ENCODE results near the gene RGS6. TPM values are rescaled to one million over a fixed set of nuclear protein-coding genes. Genes with fewer than 3 reads are reported as not detected.

RGS6 gene
- polyA plus RNA-seq, 2 donors: 0.11 to 0.29 TPM

GRCh38 chr14:72554401-72554800 is 622.2 kb downstream of the RGS6 start:
- Histone ChIP-seq H3K4me3 (ENCODE audit: low read depth in 1 of 2, low read length in 2 of 2) (no peak overlapping the region), H3K27ac (ENCODE audit: low read depth in 2 of 2, low read length in 1 of 2) (no peak overlapping the region), H3K36me3 (ENCODE audit: control insufficient read depth in 2 of 2, insufficient read depth in 2 of 2, low read length in 1 of 2) (no peaks in the 10 kb centered on the region), H3K9me3 (ENCODE audit: control insufficient read depth in 2 of 2, insufficient read depth in 1 of 2, low read depth in 1 of 2, low read length in 1 of 2) (no peaks in the 10 kb centered on the region), H3K27me3 (ENCODE audit: control insufficient read depth in 1 of 2, insufficient read depth in 2 of 2, low read length in 2 of 2) (no peaks in the 10 kb centered on the region), H3K4me1 (ENCODE audit: control insufficient read depth in 2 of 2, insufficient read depth in 2 of 2, low read length in 1 of 2) (no peaks in the 10 kb centered on the region)
- WGBS, 2 donors: 76 to 80% methylated on average over 4 of the region's 4 CpGs

GRCh38 chr14:72554994-72555608 is 622.9 kb downstream of the RGS6 start:
- Histone ChIP-seq H3K9me3 (ENCODE audit: control insufficient read depth in 2 of 2, insufficient read depth in 1 of 2, low read depth in 1 of 2, low read length in 1 of 2) (no peaks in the 10 kb centered on the region), H3K27me3 (ENCODE audit: control insufficient read depth in 1 of 2, insufficient read depth in 2 of 2, low read length in 2 of 2) (no peaks in the 10 kb centered on the region), H3K4me1 (ENCODE audit: control insufficient read depth in 2 of 2, insufficient read depth in 2 of 2, low read length in 1 of 2) (no peaks in the 10 kb centered on the region), H3K4me3 (ENCODE audit: low read depth in 1 of 2, low read length in 2 of 2) (no peak overlapping the region), H3K36me3 (ENCODE audit: control insufficient read depth in 2 of 2, insufficient read depth in 2 of 2, low read length in 1 of 2) (no peaks in the 10 kb centered on the region), H3K27ac (ENCODE audit: low read depth in 2 of 2, low read length in 1 of 2) (no peak overlapping the region)
- 87 to 89% methylated on average over 5 of the region's 5 CpGs for WGBS, 2 donors

- Histone ChIP-seq H3K9me3 (ENCODE audit: control insufficient read depth in 2 of 2, insufficient read depth in 1 of 2, low read depth in 1 of 2, low read length in 1 of 2) (no peaks in the 10 kb centered on the region), H3K4me3 (ENCODE audit: low read depth in 1 of 2, low read length in 2 of 2) (no peak overlapping the region), H3K27me3 (ENCODE audit: control insufficient read depth in 1 of 2, insufficient read depth in 2 of 2, low read length in 2 of 2) (no peaks in the 10 kb centered on the region), H3K36me3 (ENCODE audit: control insufficient read depth in 2 of 2, insufficient read depth in 2 of 2, low read length in 1 of 2) (no peaks in the 10 kb centered on the region), H3K27ac (ENCODE audit: low read depth in 2 of 2, low read length in 1 of 2) (no peak overlapping the region), H3K4me1 (ENCODE audit: control insufficient read depth in 2 of 2, insufficient read depth in 2 of 2, low read length in 1 of 2) (no peaks in the 10 kb centered on the region)
- WGBS, 2 donors: 92 to 93% methylated on average over 7 of the region's 7 CpGs
These were observed 623.4 kb downstream of the RGS6 start for GRCh38 chr14:72555609-72556000.

- H3K4me3 ChIP-seq (ENCODE audit: low read depth in 1 of 2, low read length in 2 of 2): no peak overlapping the region
- 92 to 96% methylated on average over 6 of the region's 6 CpGs for WGBS, 2 donors
These were observed 625.4 kb downstream of the RGS6 start for GRCh38 chr14:72557671-72558070.

GRCh38 chr14:72558721-72559120 is 626.5 kb downstream of the RGS6 start:
- H3K27ac ChIP-seq (ENCODE audit: low read depth in 2 of 2, low read length in 1 of 2): no peak overlapping the region
- H3K4me1 ChIP-seq (ENCODE audit: control insufficient read depth in 2 of 2, insufficient read depth in 2 of 2, low read length in 1 of 2): no peaks in the 10 kb centered on the region
- no peaks in the 10 kb centered on the region for H3K9me3 ChIP-seq (ENCODE audit: control insufficient read depth in 2 of 2, insufficient read depth in 1 of 2, low read depth in 1 of 2, low read length in 1 of 2)
- WGBS, 2 donors: 35 to 51% methylated on average over 5 of the region's 5 CpGs
- no peaks in the 10 kb centered on the region for H3K36me3 ChIP-seq (ENCODE audit: control insufficient read depth in 2 of 2, insufficient read depth in 2 of 2, low read length in 1 of 2)
- H3K27me3 ChIP-seq (ENCODE audit: control insufficient read depth in 1 of 2, insufficient read depth in 2 of 2, low read length in 2 of 2): no peaks in the 10 kb centered on the region
- no peak overlapping the region for H3K4me3 ChIP-seq (ENCODE audit: low read depth in 1 of 2, low read length in 2 of 2)

More at GRCh38 chr14:72557671-72558070, 625.4 kb downstream of the RGS6 start:
- Histone ChIP-seq H3K9me3 (ENCODE audit: control insufficient read depth in 2 of 2, insufficient read depth in 1 of 2, low read depth in 1 of 2, low read length in 1 of 2) (no peaks in the 10 kb centered on the region), H3K27me3 (ENCODE audit: control insufficient read depth in 1 of 2, insufficient read depth in 2 of 2, low read length in 2 of 2) (no peaks in the 10 kb centered on the region), H3K27ac (ENCODE audit: low read depth in 2 of 2, low read length in 1 of 2) (no peak overlapping the region), H3K4me1 (ENCODE audit: control insufficient read depth in 2 of 2, insufficient read depth in 2 of 2, low read length in 1 of 2) (no peaks in the 10 kb centered on the region), H3K36me3 (ENCODE audit: control insufficient read depth in 2 of 2, insufficient read depth in 2 of 2, low read length in 1 of 2) (no peaks in the 10 kb centered on the region)

GRCh38 chr14:72559202-72559601 is 627.0 kb downstream of the RGS6 start:
- H3K27ac ChIP-seq (ENCODE audit: low read depth in 2 of 2, low read length in 1 of 2): no peak overlapping the region

GRCh38 chr14:72559669-72560255 is 627.5 kb downstream of the RGS6 start:
- H3K9me3 ChIP-seq (ENCODE audit: control insufficient read depth in 2 of 2, insufficient read depth in 1 of 2, low read depth in 1 of 2, low read length in 1 of 2): no peaks in the 10 kb centered on the region
- H3K4me3 ChIP-seq (ENCODE audit: low read depth in 1 of 2, low read length in 2 of 2): no peak overlapping the region
- no peaks in the 10 kb centered on the region for H3K27me3 ChIP-seq (ENCODE audit: control insufficient read depth in 1 of 2, insufficient read depth in 2 of 2, low read length in 2 of 2)
- no peaks in the 10 kb centered on the region for H3K4me1 ChIP-seq (ENCODE audit: control insufficient read depth in 2 of 2, insufficient read depth in 2 of 2, low read length in 1 of 2)
- H3K36me3 ChIP-seq (ENCODE audit: control insufficient read depth in 2 of 2, insufficient read depth in 2 of 2, low read length in 1 of 2): no peaks in the 10 kb centered on the region
- H3K27ac ChIP-seq (ENCODE audit: low read depth in 2 of 2, low read length in 1 of 2): no peak overlapping the region
- WGBS, 2 donors: 59 to 83% methylated on average over 6 of the region's 6 CpGs

More at GRCh38 chr14:72559202-72559601, 627.0 kb downstream of the RGS6 start:
- H3K27me3 ChIP-seq (ENCODE audit: control insufficient read depth in 1 of 2, insufficient read depth in 2 of 2, low read length in 2 of 2): no peaks in the 10 kb centered on the region
- no peaks in the 10 kb centered on the region for H3K9me3 ChIP-seq (ENCODE audit: control insufficient read depth in 2 of 2, insufficient read depth in 1 of 2, low read depth in 1 of 2, low read length in 1 of 2)
- no peak overlapping the region for H3K4me3 ChIP-seq (ENCODE audit: low read depth in 1 of 2, low read length in 2 of 2)
- H3K4me1 ChIP-seq (ENCODE audit: control insufficient read depth in 2 of 2, insufficient read depth in 2 of 2, low read length in 1 of 2): no peaks in the 10 kb centered on the region
- 40 to 63% methylated on average over 11 of the region's 11 CpGs for WGBS, 2 donors
- no peaks in the 10 kb centered on the region for H3K36me3 ChIP-seq (ENCODE audit: control insufficient read depth in 2 of 2, insufficient read depth in 2 of 2, low read length in 1 of 2)

- H3K9me3 ChIP-seq (ENCODE audit: control insufficient read depth in 2 of 2, insufficient read depth in 1 of 2, low read depth in 1 of 2, low read length in 1 of 2): no peaks in the 10 kb centered on the region
These were observed 628.1 kb downstream of the RGS6 start for GRCh38 chr14:72560331-72560730.

GRCh38 chr14:72560889-72561493 is 628.8 kb downstream of the RGS6 start:
- WGBS, 2 donors: 88 to 92% methylated on average over 12 of the region's 12 CpGs
- no peaks in the 10 kb centered on the region for H3K9me3 ChIP-seq (ENCODE audit: control insufficient read depth in 2 of 2, insufficient read depth in 1 of 2, low read depth in 1 of 2, low read length in 1 of 2)
- H3K36me3 ChIP-seq (ENCODE audit: control insufficient read depth in 2 of 2, insufficient read depth in 2 of 2, low read length in 1 of 2): no peaks in the 10 kb centered on the region
- H3K27me3 ChIP-seq (ENCODE audit: control insufficient read depth in 1 of 2, insufficient read depth in 2 of 2, low read length in 2 of 2): no peaks in the 10 kb centered on the region
- H3K4me3 ChIP-seq (ENCODE audit: low read depth in 1 of 2, low read length in 2 of 2): no peak overlapping the region
- no peak overlapping the region for H3K27ac ChIP-seq (ENCODE audit: low read depth in 2 of 2, low read length in 1 of 2)
- H3K4me1 ChIP-seq (ENCODE audit: control insufficient read depth in 2 of 2, insufficient read depth in 2 of 2, low read length in 1 of 2): no peaks in the 10 kb centered on the region

More at GRCh38 chr14:72560331-72560730, 628.1 kb downstream of the RGS6 start:
- H3K4me1 ChIP-seq (ENCODE audit: control insufficient read depth in 2 of 2, insufficient read depth in 2 of 2, low read length in 1 of 2): no peaks in the 10 kb centered on the region
- WGBS, 2 donors: 62 to 64% methylated on average over 5 of the region's 5 CpGs
- H3K36me3 ChIP-seq (ENCODE audit: control insufficient read depth in 2 of 2, insufficient read depth in 2 of 2, low read length in 1 of 2): no peaks in the 10 kb centered on the region
- H3K27me3 ChIP-seq (ENCODE audit: control insufficient read depth in 1 of 2, insufficient read depth in 2 of 2, low read length in 2 of 2): no peaks in the 10 kb centered on the region
- no peak overlapping the region for H3K4me3 ChIP-seq (ENCODE audit: low read depth in 1 of 2, low read length in 2 of 2)
- H3K27ac ChIP-seq (ENCODE audit: low read depth in 2 of 2, low read length in 1 of 2): no peak overlapping the region

- Histone ChIP-seq H3K9me3 (ENCODE audit: control insufficient read depth in 2 of 2, insufficient read depth in 1 of 2, low read depth in 1 of 2, low read length in 1 of 2) (no peaks in the 10 kb centered on the region), H3K4me3 (ENCODE audit: low read depth in 1 of 2, low read length in 2 of 2) (no peak overlapping the region), H3K4me1 (ENCODE audit: control insufficient read depth in 2 of 2, insufficient read depth in 2 of 2, low read length in 1 of 2) (no peaks in the 10 kb centered on the region), H3K27ac (ENCODE audit: low read depth in 2 of 2, low read length in 1 of 2) (no peak overlapping the region), H3K36me3 (ENCODE audit: control insufficient read depth in 2 of 2, insufficient read depth in 2 of 2, low read length in 1 of 2) (no peaks in the 10 kb centered on the region), H3K27me3 (ENCODE audit: control insufficient read depth in 1 of 2, insufficient read depth in 2 of 2, low read length in 2 of 2) (no peaks in the 10 kb centered on the region)
- WGBS, 2 donors: 94 to 95% methylated on average over 20 of the region's 20 CpGs
These were observed 630.1 kb downstream of the RGS6 start for GRCh38 chr14:72562300-72562699.

All from esophagus (tissue), 2 donors.